ENCODE data around the gene CENPQ. TPM values are rescaled to one million over a fixed set of nuclear protein-coding genes. Genes with fewer than 3 reads are reported as not detected.
A peak's percentile ranks its signal among the peaks of the same experiment; 100 is the strongest.

Gene CENPQ
- total and polyA plus RNA-seq, 2 of the 13 experiments (the other 11 are each of a cell fraction or from before 2014, with no cell fraction given) = 9.1 to 20.1 TPM

DNA sequence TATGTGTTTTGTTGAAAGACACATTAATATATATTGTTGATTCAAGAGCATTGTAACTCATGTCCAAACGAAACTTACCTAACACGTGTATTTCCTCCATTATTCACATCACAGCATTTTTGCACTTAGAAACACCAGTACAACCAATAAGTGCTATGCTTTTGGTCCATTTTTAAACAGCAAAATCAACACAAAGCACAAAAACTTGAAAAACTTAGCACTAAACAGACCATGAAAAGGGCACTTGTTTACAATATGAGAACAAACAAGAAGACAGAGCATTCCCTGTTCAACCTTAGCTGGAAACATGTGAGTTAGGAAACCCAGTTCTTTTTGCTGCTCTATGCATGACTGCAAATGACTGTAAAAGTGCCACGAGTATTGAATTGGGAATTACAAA lies 46.2 kb downstream of the CENPQ start (continued):
- TF ChIP-seq, protein P1, sequence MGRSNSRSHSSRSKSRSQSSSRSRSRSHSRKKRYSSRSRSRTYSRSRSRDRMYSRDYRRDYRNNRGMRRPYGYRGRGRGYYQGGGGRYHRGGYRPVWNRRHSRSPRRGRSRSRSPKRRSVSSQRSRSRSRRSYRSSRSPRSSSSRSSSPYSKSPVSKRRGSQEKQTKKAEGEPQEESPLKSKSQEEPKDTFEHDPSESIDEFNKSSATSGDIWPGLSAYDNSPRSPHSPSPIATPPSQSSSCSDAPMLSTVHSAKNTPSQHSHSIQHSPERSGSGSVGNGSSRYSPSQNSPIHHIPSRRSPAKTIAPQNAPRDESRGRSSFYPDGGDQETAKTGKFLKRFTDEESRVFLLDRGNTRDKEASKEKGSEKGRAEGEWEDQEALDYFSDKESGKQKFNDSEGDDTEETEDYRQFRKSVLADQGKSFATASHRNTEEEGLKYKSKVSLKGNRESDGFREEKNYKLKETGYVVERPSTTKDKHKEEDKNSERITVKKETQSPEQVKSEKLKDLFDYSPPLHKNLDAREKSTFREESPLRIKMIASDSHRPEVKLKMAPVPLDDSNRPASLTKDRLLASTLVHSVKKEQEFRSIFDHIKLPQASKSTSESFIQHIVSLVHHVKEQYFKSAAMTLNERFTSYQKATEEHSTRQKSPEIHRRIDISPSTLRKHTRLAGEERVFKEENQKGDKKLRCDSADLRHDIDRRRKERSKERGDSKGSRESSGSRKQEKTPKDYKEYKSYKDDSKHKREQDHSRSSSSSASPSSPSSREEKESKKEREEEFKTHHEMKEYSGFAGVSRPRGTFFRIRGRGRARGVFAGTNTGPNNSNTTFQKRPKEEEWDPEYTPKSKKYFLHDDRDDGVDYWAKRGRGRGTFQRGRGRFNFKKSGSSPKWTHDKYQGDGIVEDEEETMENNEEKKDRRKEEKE (IDR thresholded peaks at IDR 0.05) = no peak
- TF ChIP-seq ZNF232 (CRISPR knock-in tag; IDR thresholded peaks at IDR 0.05; ENCODE audit: borderline replicate concordance) = no peak
- TF ChIP-seq, protein P2, sequence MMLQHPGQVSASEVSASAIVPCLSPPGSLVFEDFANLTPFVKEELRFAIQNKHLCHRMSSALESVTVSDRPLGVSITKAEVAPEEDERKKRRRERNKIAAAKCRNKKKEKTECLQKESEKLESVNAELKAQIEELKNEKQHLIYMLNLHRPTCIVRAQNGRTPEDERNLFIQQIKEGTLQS (CRISPR knock-in tag; IDR thresholded peaks at IDR 0.05) = no peak
- TF ChIP-seq ZNF205 (CRISPR knock-in tag; IDR thresholded peaks at IDR 0.05) = no peak
- peak; percentile 72; the same call in 1 of the 2 replicates for TF ChIP-seq MIER3 (CRISPR knock-in tag; IDR thresholded peaks at IDR 0.05; ENCODE audit: borderline replicate concordance)
- peak; percentile 10; the same call in 1 of the 2 replicates for TF ChIP-seq FOXP1 (IDR thresholded peaks at IDR 0.05)
- TF ChIP-seq FOXP1 (CRISPR knock-in tag; IDR thresholded peaks at IDR 0.05) = peak; percentile 72; the same call in 1 of the 2 replicates
- peak in 1 of 2 experiments; percentile 36; a peak in 2 of 4 replicates for TF ChIP-seq EP300 (IDR thresholded peaks at IDR 0.05; ENCODE audit: low read depth in 2 of 2, low read length in 2 of 2)
- no peak for TF ChIP-seq EP300 (CRISPR knock-in tag; IDR thresholded peaks at IDR 0.05; ENCODE audit: borderline replicate concordance)
- TF ChIP-seq ZNF83 (CRISPR knock-in tag; IDR thresholded peaks at IDR 0.05; ENCODE audit: borderline replicate concordance) = no peak
- peak; percentile 90 for TF ChIP-seq FOXA3 (CRISPR knock-in tag; IDR thresholded peaks at IDR 0.05)
- 0 out of 2 replicates have a peak, but pooled peaks have one; percentile 36 for TF ChIP-seq MIXL1 (CRISPR knock-in tag; IDR thresholded peaks at IDR 0.05)
- no peak for TF ChIP-seq CHD2 (IDR thresholded peaks at IDR 0.05; ENCODE audit: low read depth, low read length)
- TF ChIP-seq ZNF737 (CRISPR knock-in tag; IDR thresholded peaks at IDR 0.05; ENCODE audit: borderline replicate concordance) = no peak
- no peak for TF ChIP-seq CENPT (CRISPR knock-in tag; IDR thresholded peaks at IDR 0.05; ENCODE audit: low read depth)
- TF ChIP-seq, protein P3, sequence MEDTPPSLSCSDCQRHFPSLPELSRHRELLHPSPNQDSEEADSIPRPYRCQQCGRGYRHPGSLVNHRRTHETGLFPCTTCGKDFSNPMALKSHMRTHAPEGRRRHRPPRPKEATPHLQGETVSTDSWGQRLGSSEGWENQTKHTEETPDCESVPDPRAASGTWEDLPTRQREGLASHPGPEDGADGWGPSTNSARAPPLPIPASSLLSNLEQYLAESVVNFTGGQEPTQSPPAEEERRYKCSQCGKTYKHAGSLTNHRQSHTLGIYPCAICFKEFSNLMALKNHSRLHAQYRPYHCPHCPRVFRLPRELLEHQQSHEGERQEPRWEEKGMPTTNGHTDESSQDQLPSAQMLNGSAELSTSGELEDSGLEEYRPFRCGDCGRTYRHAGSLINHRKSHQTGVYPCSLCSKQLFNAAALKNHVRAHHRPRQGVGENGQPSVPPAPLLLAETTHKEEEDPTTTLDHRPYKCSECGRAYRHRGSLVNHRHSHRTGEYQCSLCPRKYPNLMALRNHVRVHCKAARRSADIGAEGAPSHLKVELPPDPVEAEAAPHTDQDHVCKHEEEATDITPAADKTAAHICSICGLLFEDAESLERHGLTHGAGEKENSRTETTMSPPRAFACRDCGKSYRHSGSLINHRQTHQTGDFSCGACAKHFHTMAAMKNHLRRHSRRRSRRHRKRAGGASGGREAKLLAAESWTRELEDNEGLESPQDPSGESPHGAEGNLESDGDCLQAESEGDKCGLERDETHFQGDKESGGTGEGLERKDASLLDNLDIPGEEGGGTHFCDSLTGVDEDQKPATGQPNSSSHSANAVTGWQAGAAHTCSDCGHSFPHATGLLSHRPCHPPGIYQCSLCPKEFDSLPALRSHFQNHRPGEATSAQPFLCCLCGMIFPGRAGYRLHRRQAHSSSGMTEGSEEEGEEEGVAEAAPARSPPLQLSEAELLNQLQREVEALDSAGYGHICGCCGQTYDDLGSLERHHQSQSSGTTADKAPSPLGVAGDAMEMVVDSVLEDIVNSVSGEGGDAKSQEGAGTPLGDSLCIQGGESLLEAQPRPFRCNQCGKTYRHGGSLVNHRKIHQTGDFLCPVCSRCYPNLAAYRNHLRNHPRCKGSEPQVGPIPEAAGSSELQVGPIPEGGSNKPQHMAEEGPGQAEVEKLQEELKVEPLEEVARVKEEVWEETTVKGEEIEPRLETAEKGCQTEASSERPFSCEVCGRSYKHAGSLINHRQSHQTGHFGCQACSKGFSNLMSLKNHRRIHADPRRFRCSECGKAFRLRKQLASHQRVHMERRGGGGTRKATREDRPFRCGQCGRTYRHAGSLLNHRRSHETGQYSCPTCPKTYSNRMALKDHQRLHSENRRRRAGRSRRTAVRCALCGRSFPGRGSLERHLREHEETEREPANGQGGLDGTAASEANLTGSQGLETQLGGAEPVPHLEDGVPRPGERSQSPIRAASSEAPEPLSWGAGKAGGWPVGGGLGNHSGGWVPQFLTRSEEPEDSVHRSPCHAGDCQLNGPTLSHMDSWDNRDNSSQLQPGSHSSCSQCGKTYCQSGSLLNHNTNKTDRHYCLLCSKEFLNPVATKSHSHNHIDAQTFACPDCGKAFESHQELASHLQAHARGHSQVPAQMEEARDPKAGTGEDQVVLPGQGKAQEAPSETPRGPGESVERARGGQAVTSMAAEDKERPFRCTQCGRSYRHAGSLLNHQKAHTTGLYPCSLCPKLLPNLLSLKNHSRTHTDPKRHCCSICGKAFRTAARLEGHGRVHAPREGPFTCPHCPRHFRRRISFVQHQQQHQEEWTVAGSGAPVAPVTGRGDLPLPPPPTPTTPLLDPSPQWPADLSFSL (CRISPR knock-in tag; IDR thresholded peaks at IDR 0.05) = no peak
- no peak for TF ChIP-seq MATR3 (CRISPR knock-in tag; IDR thresholded peaks at IDR 0.05)
- 0 out of 4 replicates have a peak, but pooled peaks of 1 of the 2 experiments have one; percentile 24 for TF ChIP-seq KLF16 (CRISPR knock-in tag; IDR thresholded peaks at IDR 0.05)
- TF ChIP-seq HCFC1 (IDR thresholded peaks at IDR 0.05; ENCODE audit: low read depth, low read length) = no peak
- TF ChIP-seq DMAP1 (CRISPR knock-in tag; IDR thresholded peaks at IDR 0.05) = no peak
